Fibroblast of lung (primary cell): ENCODE results near the gene CDC42EP1.

Source experiments
- EZH2 ChIP-seq: IDR thresholded peaks from 2 replicates; pipeline ENCODE4 v1.5.1; 2012; ENCODE audit warnings: low read length, control low read depth, mild to moderate bottlenecking; ENCODE audit errors: missing control alignments
- TF ChIP-seq, protein P1 (sequence below), 2 donors: IDR thresholded peaks in 1 of 2; conservative IDR thresholded peaks in 1 of 2; 1 replicate in 1 of 2; 2 replicates in 1 of 2; pipeline ENCODE4 v1.5.1; 2011 to 2012; ENCODE audit warnings: low read length in 2 of 2, control low read depth in 1 of 2, inconsistent platforms in 1 of 2, low read depth in 1 of 2, mild to moderate bottlenecking in 1 of 2

DNA sequence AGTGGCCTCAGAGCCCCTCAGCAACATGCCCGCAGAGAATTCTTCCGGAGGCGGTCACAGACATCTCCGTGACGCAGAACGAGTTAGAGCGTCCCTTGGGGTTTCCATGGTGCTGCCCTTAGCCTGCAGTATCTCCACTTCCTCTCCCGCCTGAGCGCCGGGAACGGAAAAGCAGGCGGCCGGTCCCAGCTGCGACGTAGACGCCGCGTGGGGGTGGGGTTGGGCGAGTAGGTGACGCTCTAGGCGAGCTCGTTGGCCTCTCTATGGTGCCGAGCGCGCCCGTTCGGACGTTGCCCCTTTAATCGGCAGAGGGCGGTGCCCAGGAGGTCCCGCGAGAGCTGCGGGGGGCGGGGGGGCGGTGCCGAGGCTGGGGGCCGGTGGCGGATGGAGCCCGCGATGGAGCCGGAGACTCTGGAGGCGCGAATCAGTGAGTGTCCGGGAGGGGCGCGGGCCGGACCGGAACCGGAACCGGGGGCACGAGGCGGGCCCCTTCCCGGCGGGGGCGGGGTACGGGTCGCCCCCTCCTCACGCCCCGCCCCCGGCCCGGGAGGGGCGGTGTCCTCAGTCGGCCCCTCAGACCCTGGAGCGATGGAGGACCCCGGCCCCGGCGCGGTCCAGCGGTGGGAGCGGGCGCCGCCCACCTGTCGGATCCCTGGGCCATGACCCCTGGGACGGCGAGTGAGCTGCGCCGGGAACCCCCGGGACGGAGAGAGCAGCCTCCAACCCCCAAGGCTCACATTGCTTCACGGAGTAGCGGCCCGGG is 48.4 kb downstream of the CDC42EP1 start, which contains the start of gene GGA1:
- TF ChIP-seq, protein P1, sequence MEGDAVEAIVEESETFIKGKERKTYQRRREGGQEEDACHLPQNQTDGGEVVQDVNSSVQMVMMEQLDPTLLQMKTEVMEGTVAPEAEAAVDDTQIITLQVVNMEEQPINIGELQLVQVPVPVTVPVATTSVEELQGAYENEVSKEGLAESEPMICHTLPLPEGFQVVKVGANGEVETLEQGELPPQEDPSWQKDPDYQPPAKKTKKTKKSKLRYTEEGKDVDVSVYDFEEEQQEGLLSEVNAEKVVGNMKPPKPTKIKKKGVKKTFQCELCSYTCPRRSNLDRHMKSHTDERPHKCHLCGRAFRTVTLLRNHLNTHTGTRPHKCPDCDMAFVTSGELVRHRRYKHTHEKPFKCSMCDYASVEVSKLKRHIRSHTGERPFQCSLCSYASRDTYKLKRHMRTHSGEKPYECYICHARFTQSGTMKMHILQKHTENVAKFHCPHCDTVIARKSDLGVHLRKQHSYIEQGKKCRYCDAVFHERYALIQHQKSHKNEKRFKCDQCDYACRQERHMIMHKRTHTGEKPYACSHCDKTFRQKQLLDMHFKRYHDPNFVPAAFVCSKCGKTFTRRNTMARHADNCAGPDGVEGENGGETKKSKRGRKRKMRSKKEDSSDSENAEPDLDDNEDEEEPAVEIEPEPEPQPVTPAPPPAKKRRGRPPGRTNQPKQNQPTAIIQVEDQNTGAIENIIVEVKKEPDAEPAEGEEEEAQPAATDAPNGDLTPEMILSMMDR (conservative IDR thresholded peaks at IDR 0.05 in 1 of 2, IDR thresholded peaks at IDR 0.05 in 1 of 2; ENCODE audit: low read depth in 1 of 2, low read length in 2 of 2) = no peak
- TF ChIP-seq EZH2 = no peak
